ENCODE measurements around the gene ACSBG1.

Gene ACSBG1

GRCh38 chr15:78232951-78233350, 1.4 kb downstream of the ACSBG1 start:
- H3K9ac ChIP-seq (ENCODE audit: low read depth, low read length), result no peak overlapping the region

GRCh38 chr15:78229431-78230406, 4.6 kb downstream of the ACSBG1 start:
- H3K4me1 ChIP-seq (ENCODE audit: control insufficient read depth, insufficient read depth, low read length), result peaks cover 4% of the 10 kb centered on the region
- H3K36me3 ChIP-seq (ENCODE audit: control insufficient read depth, insufficient read depth, low read length), result no peaks in the 10 kb centered on the region
- no peaks in the 10 kb centered on the region for H3K27me3 ChIP-seq (ENCODE audit: control insufficient read depth, insufficient read depth, low read length)
- H3K9me3 ChIP-seq (ENCODE audit: control insufficient read depth, insufficient read depth, low read length), result no peaks in the 10 kb centered on the region
- no peak overlapping the region for H3K4me3 ChIP-seq (ENCODE audit: low read depth, low read length)
- no peak overlapping the region for H3K9ac ChIP-seq (ENCODE audit: low read depth, low read length)

More at GRCh38 chr15:78232951-78233350, 1.4 kb downstream of the ACSBG1 start:
- Histone ChIP-seq H3K4me1 (ENCODE audit: control insufficient read depth, insufficient read depth, low read length) (peaks cover 10% of the 10 kb centered on the region), H3K4me3 (ENCODE audit: low read depth, low read length) (no peak overlapping the region), H3K27me3 (ENCODE audit: control insufficient read depth, insufficient read depth, low read length) (no peaks in the 10 kb centered on the region), H3K36me3 (ENCODE audit: control insufficient read depth, insufficient read depth, low read length) (no peaks in the 10 kb centered on the region), H3K9me3 (ENCODE audit: control insufficient read depth, insufficient read depth, low read length) (no peaks in the 10 kb centered on the region)

- Histone ChIP-seq H3K27me3 (ENCODE audit: control insufficient read depth, insufficient read depth, low read length) (no peaks in the 10 kb centered on the region), H3K4me3 (ENCODE audit: low read depth, low read length) (no peak overlapping the region), H3K9me3 (ENCODE audit: control insufficient read depth, insufficient read depth, low read length) (no peaks in the 10 kb centered on the region), H3K36me3 (ENCODE audit: control insufficient read depth, insufficient read depth, low read length) (no peaks in the 10 kb centered on the region), H3K4me1 (ENCODE audit: control insufficient read depth, insufficient read depth, low read length) (no peaks in the 10 kb centered on the region), H3K9ac (ENCODE audit: low read depth, low read length) (no peak overlapping the region)
Observed at GRCh38 chr15:78228356-78228996, 5.9 kb downstream of the ACSBG1 start.

- no peaks in the 10 kb centered on the region for H3K36me3 ChIP-seq (ENCODE audit: control insufficient read depth, insufficient read depth, low read length)
- H3K4me3 ChIP-seq (ENCODE audit: low read depth, low read length), result no peak overlapping the region
- no peaks in the 10 kb centered on the region for H3K4me1 ChIP-seq (ENCODE audit: control insufficient read depth, insufficient read depth, low read length)
- no peak overlapping the region for H3K9ac ChIP-seq (ENCODE audit: low read depth, low read length)
- no peaks in the 10 kb centered on the region for H3K9me3 ChIP-seq (ENCODE audit: control insufficient read depth, insufficient read depth, low read length)
- H3K27me3 ChIP-seq (ENCODE audit: control insufficient read depth, insufficient read depth, low read length), result no peaks in the 10 kb centered on the region
Observed at GRCh38 chr15:78225783-78226541, 8.4 kb downstream of the ACSBG1 start.

- no peaks in the 10 kb centered on the region for H3K4me1 ChIP-seq (ENCODE audit: control insufficient read depth, insufficient read depth, low read length)
- H3K9me3 ChIP-seq (ENCODE audit: control insufficient read depth, insufficient read depth, low read length), result no peaks in the 10 kb centered on the region
- no peak overlapping the region for H3K4me3 ChIP-seq (ENCODE audit: low read depth, low read length)
- H3K9ac ChIP-seq (ENCODE audit: low read depth, low read length), result no peak overlapping the region
- no peaks in the 10 kb centered on the region for H3K36me3 ChIP-seq (ENCODE audit: control insufficient read depth, insufficient read depth, low read length)
- H3K27me3 ChIP-seq (ENCODE audit: control insufficient read depth, insufficient read depth, low read length), result no peaks in the 10 kb centered on the region
Observed at GRCh38 chr15:78224023-78224411, 10.3 kb downstream of the ACSBG1 start.

- no peaks in the 10 kb centered on the region for H3K4me1 ChIP-seq (ENCODE audit: control insufficient read depth, insufficient read depth, low read length)
- H3K9me3 ChIP-seq (ENCODE audit: control insufficient read depth, insufficient read depth, low read length), result no peaks in the 10 kb centered on the region
- H3K27me3 ChIP-seq (ENCODE audit: control insufficient read depth, insufficient read depth, low read length), result no peaks in the 10 kb centered on the region
- no peak overlapping the region for H3K4me3 ChIP-seq (ENCODE audit: low read depth, low read length)
- no peak overlapping the region for H3K9ac ChIP-seq (ENCODE audit: low read depth, low read length)
- H3K36me3 ChIP-seq (ENCODE audit: control insufficient read depth, insufficient read depth, low read length), result no peaks in the 10 kb centered on the region
Observed at GRCh38 chr15:78223396-78224022, 10.9 kb downstream of the ACSBG1 start.

- Histone ChIP-seq H3K4me3 (ENCODE audit: low read depth, low read length) (no peak overlapping the region), H3K9ac (ENCODE audit: low read depth, low read length) (no peak overlapping the region), H3K36me3 (ENCODE audit: control insufficient read depth, insufficient read depth, low read length) (no peaks in the 10 kb centered on the region), H3K27me3 (ENCODE audit: control insufficient read depth, insufficient read depth, low read length) (no peaks in the 10 kb centered on the region), H3K9me3 (ENCODE audit: control insufficient read depth, insufficient read depth, low read length) (no peaks in the 10 kb centered on the region), H3K4me1 (ENCODE audit: control insufficient read depth, insufficient read depth, low read length) (no peaks in the 10 kb centered on the region)
Observed at GRCh38 chr15:78222745-78223395, 11.5 kb downstream of the ACSBG1 start.

GRCh38 chr15:78220713-78221112, 13.7 kb downstream of the ACSBG1 start:
- H3K36me3 ChIP-seq (ENCODE audit: control insufficient read depth, insufficient read depth, low read length), result no peaks in the 10 kb centered on the region
- no peak overlapping the region for H3K4me3 ChIP-seq (ENCODE audit: low read depth, low read length)
- no peak overlapping the region for H3K9ac ChIP-seq (ENCODE audit: low read depth, low read length)
- no peaks in the 10 kb centered on the region for H3K4me1 ChIP-seq (ENCODE audit: control insufficient read depth, insufficient read depth, low read length)
- H3K9me3 ChIP-seq (ENCODE audit: control insufficient read depth, insufficient read depth, low read length), result no peaks in the 10 kb centered on the region
- H3K27me3 ChIP-seq (ENCODE audit: control insufficient read depth, insufficient read depth, low read length), result no peaks in the 10 kb centered on the region

GRCh38 chr15:78216276-78217104, 17.9 kb downstream of the ACSBG1 start:
- Histone ChIP-seq H3K4me3 (ENCODE audit: low read depth, low read length) (no peak overlapping the region), H3K9ac (ENCODE audit: low read depth, low read length) (no peak overlapping the region), H3K27me3 (ENCODE audit: control insufficient read depth, insufficient read depth, low read length) (no peaks in the 10 kb centered on the region), H3K9me3 (ENCODE audit: control insufficient read depth, insufficient read depth, low read length) (no peaks in the 10 kb centered on the region), H3K36me3 (ENCODE audit: control insufficient read depth, insufficient read depth, low read length) (no peaks in the 10 kb centered on the region), H3K4me1 (ENCODE audit: control insufficient read depth, insufficient read depth, low read length) (no peaks in the 10 kb centered on the region)

GRCh38 chr15:78213956-78214355, 20.4 kb downstream of the ACSBG1 start:
- no peak overlapping the region for H3K4me3 ChIP-seq (ENCODE audit: low read depth, low read length)
- H3K9me3 ChIP-seq (ENCODE audit: control insufficient read depth, insufficient read depth, low read length), result no peaks in the 10 kb centered on the region
- H3K9ac ChIP-seq (ENCODE audit: low read depth, low read length), result no peak overlapping the region
- H3K27me3 ChIP-seq (ENCODE audit: control insufficient read depth, insufficient read depth, low read length), result no peaks in the 10 kb centered on the region
- no peaks in the 10 kb centered on the region for H3K36me3 ChIP-seq (ENCODE audit: control insufficient read depth, insufficient read depth, low read length)
- no peaks in the 10 kb centered on the region for H3K4me1 ChIP-seq (ENCODE audit: control insufficient read depth, insufficient read depth, low read length)
